HG03378 (cell line): ENCODE results near the gene RNU1-3.
A peak's percentile ranks its signal among the peaks of the same experiment; 100 is the strongest.
"Not testable (repeated sequence)": the region's sequence is repeated elsewhere in the genome, so short reads cannot be mapped to it uniquely, and the experiment has no call there.

ENCODE experiments used
- ATAC-seq: cut with Tn5 transposase; IDR thresholded peaks from one replicate; pipeline ENCODE4 v1.9.1; 2021; ENCODE audit warnings: mild to moderate bottlenecking, moderate library complexity; ENCODE audit not compliant: unreplicated experiment

The RNU1-3 gene

GRCh38 chr1:16694308-16694702 lies 27.6 kb upstream of the RNU1-3 start:
- ATAC-seq: not testable (repeated sequence)

- ATAC-seq: not testable (repeated sequence)
These were observed 26.9 kb upstream of the RNU1-3 start for GRCh38 chr1:16693449-16694307.

- ATAC-seq: not testable (repeated sequence)
These were observed 26.1 kb upstream of the RNU1-3 start for GRCh38 chr1:16692717-16693448.

GRCh38 chr1:16692283-16692682 lies 25.5 kb upstream of the RNU1-3 start:
- ATAC-seq: not testable (repeated sequence)

- ATAC-seq: not testable (repeated sequence)
These were observed 24.4 kb upstream of the RNU1-3 start for GRCh38 chr1:16690971-16691682.

- not testable (repeated sequence) for ATAC-seq
These were observed 20.5 kb upstream of the RNU1-3 start for GRCh38 chr1:16687132-16687800.

- ATAC-seq: not testable (repeated sequence)
These were observed 19.0 kb upstream of the RNU1-3 start for GRCh38 chr1:16685445-16686371.

- peak; percentile 65 for ATAC-seq
These were observed 18.1 kb upstream of the RNU1-3 start for GRCh38 chr1:16684738-16685337.

GRCh38 chr1:16684152-16684551 lies 17.4 kb upstream of the RNU1-3 start:
- not testable (repeated sequence) for ATAC-seq

- not testable (repeated sequence) for ATAC-seq
These were observed 16.1 kb upstream of the RNU1-3 start for GRCh38 chr1:16682803-16683202.

GRCh38 chr1:16680366-16680765 lies 13.6 kb upstream of the RNU1-3 start:
- not testable (repeated sequence) for ATAC-seq

- ATAC-seq: no peak
These were observed 11.0 kb upstream of the RNU1-3 start for GRCh38 chr1:16677552-16678431.

- not testable (repeated sequence) for ATAC-seq
These were observed 10.1 kb upstream of the RNU1-3 start for GRCh38 chr1:16676661-16677523.

- ATAC-seq: not testable (repeated sequence)
These were observed 8.4 kb upstream of the RNU1-3 start for GRCh38 chr1:16675118-16675510.

- ATAC-seq: not testable (repeated sequence)
These were observed 7.2 kb upstream of the RNU1-3 start for GRCh38 chr1:16673976-16674375.

GRCh38 chr1:16665836-16666235 lies 912 bp downstream of the RNU1-3 start:
- not testable (repeated sequence) for ATAC-seq

GRCh38 chr1:16658234-16658633 lies 8.5 kb downstream of the RNU1-3 start:
- not testable (repeated sequence) for ATAC-seq
